Measurements from ENCODE around the gene PRKCA.

DNA sequence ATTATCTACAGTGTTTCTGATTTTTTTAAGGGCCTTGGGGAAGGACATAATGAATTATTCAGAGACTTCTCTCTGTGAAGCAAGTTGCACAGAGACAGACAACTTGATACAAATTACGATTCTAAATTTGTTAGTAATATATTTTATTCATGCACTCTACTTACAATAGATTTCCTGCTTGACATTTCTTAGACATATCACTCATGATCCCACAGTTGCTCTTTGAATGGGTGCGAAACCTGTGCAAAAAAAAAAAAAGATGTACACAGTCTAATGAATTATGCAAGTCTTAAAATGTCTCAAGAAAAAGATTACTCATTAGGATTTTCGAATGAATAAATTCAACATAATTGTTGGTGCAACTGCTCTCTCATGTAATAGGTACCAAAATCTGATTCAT, 254.8 kb downstream of the PRKCA start:
- TF ChIP-seq, protein P1, sequence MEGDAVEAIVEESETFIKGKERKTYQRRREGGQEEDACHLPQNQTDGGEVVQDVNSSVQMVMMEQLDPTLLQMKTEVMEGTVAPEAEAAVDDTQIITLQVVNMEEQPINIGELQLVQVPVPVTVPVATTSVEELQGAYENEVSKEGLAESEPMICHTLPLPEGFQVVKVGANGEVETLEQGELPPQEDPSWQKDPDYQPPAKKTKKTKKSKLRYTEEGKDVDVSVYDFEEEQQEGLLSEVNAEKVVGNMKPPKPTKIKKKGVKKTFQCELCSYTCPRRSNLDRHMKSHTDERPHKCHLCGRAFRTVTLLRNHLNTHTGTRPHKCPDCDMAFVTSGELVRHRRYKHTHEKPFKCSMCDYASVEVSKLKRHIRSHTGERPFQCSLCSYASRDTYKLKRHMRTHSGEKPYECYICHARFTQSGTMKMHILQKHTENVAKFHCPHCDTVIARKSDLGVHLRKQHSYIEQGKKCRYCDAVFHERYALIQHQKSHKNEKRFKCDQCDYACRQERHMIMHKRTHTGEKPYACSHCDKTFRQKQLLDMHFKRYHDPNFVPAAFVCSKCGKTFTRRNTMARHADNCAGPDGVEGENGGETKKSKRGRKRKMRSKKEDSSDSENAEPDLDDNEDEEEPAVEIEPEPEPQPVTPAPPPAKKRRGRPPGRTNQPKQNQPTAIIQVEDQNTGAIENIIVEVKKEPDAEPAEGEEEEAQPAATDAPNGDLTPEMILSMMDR (IDR thresholded peaks at IDR 0.05; ENCODE audit: extremely low read depth in 1 of 2, insufficient read depth in 1 of 2, low read depth in 1 of 2, low read length in 2 of 2): no peak
- TF ChIP-seq POLR2A (IDR thresholded peaks at IDR 0.05; ENCODE audit: low read depth, low read length) (no peak), EZH2 (IDR thresholded peaks at IDR 0.05; ENCODE audit: borderline replicate concordance, low read depth, low read length, severe bottlenecking) (no peak), POLR2AphosphoS5 (IDR thresholded peaks at IDR 0.05; ENCODE audit: insufficient read depth, low read depth, low read length) (no peak)

All from endothelial cell of umbilical vein (primary cell).